ENCODE measurements around the gene PHAF1.
A peak's percentile ranks its signal among the peaks of the same experiment; 100 is the strongest.

Gene PHAF1

GRCh38 chr16:67182288-67182687 lies 72.5 kb downstream of the PHAF1 start:
- H2AFZ ChIP-seq (ENCODE audit: low read length), result no peak overlapping the region
- no peaks in the 10 kb centered on the region for H3K9me2 ChIP-seq (ENCODE audit: low read depth, low read length)
- peaks cover 26% of the 10 kb centered on the region for H3K4me1 ChIP-seq (ENCODE audit: insufficient read depth, low read length, severe bottlenecking)
- peak overlapping the region; percentile 82 for H3K4me2 ChIP-seq (ENCODE audit: low read length)
- no peak overlapping the region for H3K4me3 ChIP-seq (ENCODE audit: low read depth, low read length, poor library complexity, severe bottlenecking)
- H3K9me3 ChIP-seq (ENCODE audit: low read length), result no peaks in the 10 kb centered on the region
- no peak overlapping the region; the same call in 1 of the 2 replicates for H3K9ac ChIP-seq (ENCODE audit: low read length)
- no peaks in the 10 kb centered on the region for H3K36me3 ChIP-seq (ENCODE audit: insufficient read depth, low read length)
- H3K27me3 ChIP-seq (ENCODE audit: insufficient read depth, low read length), result peaks cover 5% of the 10 kb centered on the region; the same call in 1 of the 2 replicates
- TF ChIP-seq CTCF (IDR thresholded peaks at IDR 0.05; ENCODE audit: low read length), result no peak
- no peak for TF ChIP-seq EZH2 (IDR thresholded peaks at IDR 0.05; ENCODE audit: borderline replicate concordance, low read length)
- H4K20me1 ChIP-seq (ENCODE audit: insufficient read depth, low read length), result no peaks in the 10 kb centered on the region
- no peak overlapping the region for H3K27ac ChIP-seq (ENCODE audit: low read depth, low read length, poor library complexity, severe bottlenecking)
- no peaks in the 10 kb centered on the region for H3F3A ChIP-seq (ENCODE audit: insufficient read depth, low read length)
- H3K79me2 ChIP-seq (ENCODE audit: insufficient read depth, low read length), result no peaks in the 10 kb centered on the region

- no peaks in the 10 kb centered on the region for H3K27me3 ChIP-seq (ENCODE audit: insufficient read depth, low read length)
- peak overlapping the region; percentile 68 for H3K4me3 ChIP-seq (ENCODE audit: low read depth, low read length, poor library complexity, severe bottlenecking)
- no peaks in the 10 kb centered on the region for H3K9me3 ChIP-seq (ENCODE audit: low read length)
- no peaks in the 10 kb centered on the region for H3K36me3 ChIP-seq (ENCODE audit: insufficient read depth, low read length)
- H3K9me2 ChIP-seq (ENCODE audit: low read depth, low read length), result no peaks in the 10 kb centered on the region
- H2AFZ ChIP-seq (ENCODE audit: low read length), result no peak overlapping the region
- peak overlapping the region; percentile 68 for H3K9ac ChIP-seq (ENCODE audit: low read length)
- peak overlapping the region; percentile 82 for H3K4me2 ChIP-seq (ENCODE audit: low read length)
- H3K27ac ChIP-seq (ENCODE audit: low read depth, low read length, poor library complexity, severe bottlenecking), result no peak overlapping the region
- no peak for TF ChIP-seq EZH2 (IDR thresholded peaks at IDR 0.05; ENCODE audit: borderline replicate concordance, low read length)
- TF ChIP-seq CTCF (IDR thresholded peaks at IDR 0.05; ENCODE audit: low read length), result no peak
- no peaks in the 10 kb centered on the region for H3K79me2 ChIP-seq (ENCODE audit: insufficient read depth, low read length)
- no peaks in the 10 kb centered on the region for H4K20me1 ChIP-seq (ENCODE audit: insufficient read depth, low read length)
- H3F3A ChIP-seq (ENCODE audit: insufficient read depth, low read length), result no peaks in the 10 kb centered on the region
- peaks cover 23% of the 10 kb centered on the region for H3K4me1 ChIP-seq (ENCODE audit: insufficient read depth, low read length, severe bottlenecking)
Measured at GRCh38 chr16:67183284-67183626, 73.5 kb downstream of the PHAF1 start.

- Histone ChIP-seq H3K4me3 (ENCODE audit: low read depth, low read length, poor library complexity, severe bottlenecking) (peak within 1 kb of the TSS; percentile 68), H3K27ac (ENCODE audit: low read depth, low read length, poor library complexity, severe bottlenecking) (peak within 1 kb of the TSS; percentile 4), H3K9ac (ENCODE audit: low read length) (peak within 1 kb of the TSS; percentile 68), H3K9me3 (ENCODE audit: low read length) (no peaks in the 10 kb centered on the region), H4K20me1 (ENCODE audit: insufficient read depth, low read length) (no peaks in the 10 kb centered on the region), H3K4me2 (ENCODE audit: low read length) (peak within 1 kb of the TSS; percentile 82), H3K4me1 (ENCODE audit: insufficient read depth, low read length, severe bottlenecking) (peaks cover 17% of the 10 kb centered on the region), H3K36me3 (ENCODE audit: insufficient read depth, low read length) (no peaks in the 10 kb centered on the region), H3K79me2 (ENCODE audit: insufficient read depth, low read length) (no peaks in the 10 kb centered on the region), H3F3A (ENCODE audit: insufficient read depth, low read length) (no peaks in the 10 kb centered on the region), H3K9me2 (ENCODE audit: low read depth, low read length) (no peaks in the 10 kb centered on the region), H2AFZ (ENCODE audit: low read length) (no peak within 1 kb of the TSS), H3K27me3 (ENCODE audit: insufficient read depth, low read length) (no peaks in the 10 kb centered on the region)
- no peak for TF ChIP-seq EZH2 (IDR thresholded peaks at IDR 0.05; ENCODE audit: borderline replicate concordance, low read length)
Measured at GRCh38 chr16:67183627-67184452, 74.1 kb downstream of the PHAF1 start, which contains the start of gene MATCAP1. TSS of gene MATCAP1 (minus strand) at chr16:67183963. CDS start at chr16:67180610, 3,353 bp downstream.
